IMR-90 (cell line): ENCODE data around the gene RPS8. TPM values are rescaled to one million over a fixed set of nuclear protein-coding genes. Genes with fewer than 3 reads are reported as not detected.

Experiments used
- ATAC-seq: fragments of 200-7000 bp; cut with Tn5 transposase; 2 replicates; pipeline ENCODE4 v1.9.1; 2020; ENCODE audit warnings: low read depth, mild to moderate bottlenecking, moderate library complexity
- BruUV-seq: library from RNA; stranded (reverse); fragments of 400-500 nt; replicated peaks from 2 replicates; lab custom pipeline; 2021; lab: Mats Ljungman, UMichigan
- CTCF ChIA-PET: fragments of 300-600 bp; formaldehyde crosslinking; extraction: SDS; loops from one replicate; lab custom pipeline; 2021; ENCODE audit warnings: antibody characterized with exemption; lab: Yijun Ruan, JAX
- POLR2A ChIA-PET: fragments of 300-600 bp; sonication (Branson Sonifier 250); formaldehyde crosslinking; loops from one replicate; lab custom pipeline; 2022; ENCODE audit warnings: antibody characterized with exemption; ENCODE audit not compliant: unreplicated experiment; lab: Charles Lee
- DNase-seq: peaks from one replicate; pipeline ENCODE4 v3.0.0; 2013
- H2AFZ ChIP-seq: replicated peaks from 2 replicates; pipeline ENCODE3; 2013; ENCODE audit warnings: low read length, mild to moderate bottlenecking; ENCODE audit not compliant: poor library complexity
- H2AK5ac ChIP-seq: 2 replicates; pipeline ENCODE4 v1.6.1; 2013; ENCODE audit warnings: low read depth, low read length, inconsistent platforms
- H2AK9ac ChIP-seq: replicated peaks from 2 replicates; pipeline ENCODE3; 2013; ENCODE audit warnings: mild to moderate bottlenecking, low read depth, low read length, moderate library complexity; ENCODE audit not compliant: poor library complexity
- H2BK120ac ChIP-seq: 2 replicates; pipeline ENCODE4 v1.6.1; 2013; ENCODE audit warnings: low read depth, low read length, inconsistent platforms
- H2BK15ac ChIP-seq: 3 replicates; pipeline ENCODE4 v1.6.1; 2013; ENCODE audit warnings: low read depth, low read length, inconsistent platforms
- H2BK20ac ChIP-seq: 2 replicates; pipeline ENCODE4 v1.6.1; 2013; ENCODE audit warnings: low read depth, mild to moderate bottlenecking, inconsistent platforms, low read length, moderate library complexity
- H2BK5ac ChIP-seq: 2 replicates; pipeline ENCODE4 v1.6.1; 2013; ENCODE audit warnings: mild to moderate bottlenecking, low read depth, low read length, inconsistent platforms; ENCODE audit not compliant: poor library complexity, severe bottlenecking
- H3K14ac ChIP-seq: replicated peaks from 2 replicates; pipeline ENCODE4 v1.6.1; 2013; ENCODE audit warnings: low read depth, low read length, inconsistent platforms
- H3K18ac ChIP-seq: 2 replicates; pipeline ENCODE4 v1.6.1; 2013; ENCODE audit warnings: low read depth, low read length, control low read depth
- H3K23ac ChIP-seq: 2 replicates; pipeline ENCODE4 v1.6.1; 2013; ENCODE audit warnings: low read depth, low read length, inconsistent platforms
- H3K27ac ChIP-seq: 2 replicates; pipeline ENCODE4 v1.5.1; 2013; ENCODE audit warnings: mild to moderate bottlenecking, control low read depth, low read length; ENCODE audit not compliant: insufficient read depth
- H3K27me3 ChIP-seq: 2 replicates; pipeline ENCODE4 v1.6.1; 2013; ENCODE audit warnings: low read length; ENCODE audit not compliant: control insufficient read depth, insufficient read depth
- H3K36me3 ChIP-seq: 2 replicates; pipeline ENCODE4 v1.6.1; 2013; ENCODE audit warnings: low read length, mixed read lengths; ENCODE audit not compliant: control insufficient read depth, insufficient read depth
- H3K4ac ChIP-seq: 2 replicates; pipeline ENCODE4 v1.6.1; 2013; ENCODE audit warnings: low read depth, low read length, inconsistent platforms
- H3K4me1 ChIP-seq: 2 replicates; pipeline ENCODE4 v1.6.1; 2013; ENCODE audit warnings: low read length, mixed read lengths; ENCODE audit not compliant: control insufficient read depth, insufficient read depth
- H3K4me2 ChIP-seq: 2 replicates; pipeline ENCODE4 v1.6.1; 2013; ENCODE audit warnings: low read depth, mild to moderate bottlenecking, control low read depth, low read length, moderate library complexity
- H3K4me3 ChIP-seq: 2 replicates; pipeline ENCODE4 v1.5.1; 2013; ENCODE audit warnings: low read depth, mild to moderate bottlenecking, control low read depth, low read length, moderate library complexity; ENCODE audit not compliant: insufficient read depth
- H3K56ac ChIP-seq: 2 replicates; pipeline ENCODE4 v1.6.1; 2013; ENCODE audit warnings: low read length, inconsistent platforms; ENCODE audit not compliant: insufficient read depth; ENCODE audit errors: extremely low read depth
- H3K79me1 ChIP-seq, 2 experiments: 2 replicates each; pipeline ENCODE4 v1.6.1; 2013; ENCODE audit warnings: low read length in 2 of 2, inconsistent platforms in 1 of 2, low read depth in 1 of 2
- H3K9ac ChIP-seq: 2 replicates; pipeline ENCODE4 v1.6.1; 2013; ENCODE audit warnings: low read depth, low read length, control low read depth
- H3K9me1 ChIP-seq: 2 replicates; pipeline ENCODE4 v1.6.1; 2013; ENCODE audit warnings: low read length, inconsistent platforms; ENCODE audit not compliant: insufficient read depth
- H3K9me3 ChIP-seq: 2 replicates; pipeline ENCODE4 v1.6.1; 2013; ENCODE audit warnings: low read length; ENCODE audit not compliant: control insufficient read depth, insufficient read depth
- H4K20me1 ChIP-seq: 2 replicates; pipeline ENCODE4 v1.6.1; 2013; ENCODE audit warnings: low read length, inconsistent platforms; ENCODE audit not compliant: insufficient read depth
- H4K5ac ChIP-seq: 2 replicates; pipeline ENCODE4 v1.6.1; 2013; ENCODE audit warnings: mild to moderate bottlenecking, low read depth, low read length, control low read depth
- H4K8ac ChIP-seq, 2 experiments: 2 replicates each; pipeline ENCODE4 v1.6.1; 2013; ENCODE audit warnings: low read depth in 2 of 2, low read length in 2 of 2, control low read depth in 1 of 2, inconsistent platforms in 1 of 2
- H4K91ac ChIP-seq: 2 replicates; pipeline ENCODE4 v1.6.1; 2013; ENCODE audit warnings: low read depth, low read length, inconsistent platforms; ENCODE audit not compliant: insufficient read depth
- BHLHE40 ChIP-seq: fragments of 150-350 bp; IDR thresholded peaks from 2 replicates; pipeline ENCODE4 v1.6.1; 2016; ENCODE audit warnings: mild to moderate bottlenecking, low read depth, low read length
- CEBPB ChIP-seq: IDR thresholded peaks from 2 replicates; pipeline ENCODE4 v1.6.1; 2012; ENCODE audit warnings: low read depth, low read length, improper control_type of control experiment
- CHD1 ChIP-seq: IDR thresholded peaks from 2 replicates; pipeline ENCODE4 v1.6.1; 2012; ENCODE audit warnings: low read depth, low read length, improper control_type of control experiment
- ELK1 ChIP-seq: fragments of 150-350 bp; IDR thresholded peaks from 2 replicates; pipeline ENCODE4 v1.6.1; 2016; ENCODE audit warnings: low read depth, mild to moderate bottlenecking, low read length, moderate library complexity, borderline replicate concordance
- FOS ChIP-seq: fragments of 150-350 bp; IDR thresholded peaks from 2 replicates; pipeline ENCODE4 v1.6.1; 2016; ENCODE audit warnings: low read depth, low read length
- MAFK ChIP-seq: IDR thresholded peaks from 2 replicates; pipeline ENCODE4 v1.6.1; 2012; ENCODE audit warnings: low read depth, low read length, improper control_type of control experiment
- MAZ ChIP-seq: IDR thresholded peaks from 2 replicates; pipeline ENCODE4 v1.6.1; 2012; ENCODE audit warnings: low read depth, mild to moderate bottlenecking, low read length, improper control_type of control experiment, moderate library complexity, borderline replicate concordance
- MXI1 ChIP-seq: IDR thresholded peaks from 2 replicates; pipeline ENCODE4 v1.6.1; 2012; ENCODE audit warnings: low read depth, mild to moderate bottlenecking, low read length, moderate library complexity, borderline replicate concordance
- NFE2L2 ChIP-seq: fragments of 150-350 bp; IDR thresholded peaks from 2 replicates; pipeline ENCODE4 v1.6.1; 2016; ENCODE audit warnings: low read depth, mild to moderate bottlenecking, low read length
- POLR2A ChIP-seq: IDR thresholded peaks from 2 replicates; pipeline ENCODE4 v1.6.1; 2012; ENCODE audit warnings: mild to moderate bottlenecking, low read depth, low read length
- RAD21 ChIP-seq: IDR thresholded peaks from 2 replicates; pipeline ENCODE4 v1.6.1; 2012; ENCODE audit warnings: low read length, improper control_type of control experiment
- RCOR1 ChIP-seq: IDR thresholded peaks from 2 replicates; pipeline ENCODE4 v1.6.1; 2012; ENCODE audit warnings: mild to moderate bottlenecking, low read length, improper control_type of control experiment; ENCODE audit not compliant: insufficient replicate concordance
- RFX5 ChIP-seq: IDR thresholded peaks from 2 replicates; pipeline ENCODE4 v1.8.0; 2012; ENCODE audit warnings: low read depth, mild to moderate bottlenecking, low read length, moderate library complexity
- SMC3 ChIP-seq: fragments of 150-350 bp; IDR thresholded peaks from 2 replicates; pipeline ENCODE4 v1.6.1; 2016; ENCODE audit warnings: low read depth, mild to moderate bottlenecking, antibody characterized with exemption, low read length, moderate library complexity
- USF2 ChIP-seq: fragments of 150-350 bp; IDR thresholded peaks from 2 replicates; pipeline ENCODE4 v1.6.1; 2017; ENCODE audit warnings: mild to moderate bottlenecking, antibody characterized with exemption, low read length, low read depth
- WGBS, 2 experiments: methylation state at CpG; one replicate each; pipeline versions ENCODE4 v1.1.5 to v1.1.7; 2013; ENCODE audit warnings: missing lambda C conversion rate in 2 of 2; ENCODE audit not compliant: insufficient read length in 1 of 2; ENCODE audit errors: extremely low coverage in 2 of 2; 5-methylcytosine and 5-hydroxymethylcytosine counted together
- dilution Hi-C: fragments of 300-500 bp; cut with HindIII; formaldehyde crosslinking; loops from one replicate; pipeline ENCODE4 v1.14.3; 2018; ENCODE audit warnings: low sequenced_read_pairs; ENCODE audit not compliant: unreplicated experiment
- in situ Hi-C: fragments of 300-500 bp; cut with MboI; formaldehyde crosslinking; loops from 3 replicates; pipeline ENCODE4 v1.14.3; 2019; ENCODE audit warnings: low sequenced_read_pairs, inconsistent platforms, mixed read lengths
- intact Hi-C: fragments of 100-400 bp; cut with micrococcal nuclease; formaldehyde crosslinking; loops from 2 replicates; pipeline ENCODE4 v1.10.0; 2022
- polyA plus RNA-seq, 3 experiments: library from polyadenylated mRNA; depleted of rRNA; stranded (reverse); fragments of >200 nt; gene quantifications; 2 replicates each; pipeline ENCODE4 v1.2.3, GENCODE V29; 2012; ENCODE audit warnings: low replicate concordance in 1 of 3
- total RNA-seq: library from RNA; depleted of rRNA; stranded (reverse); fragments of >200 nt; gene quantifications from 2 replicates; pipeline ENCODE4 v1.2.3, GENCODE V29; 2012
- TF ChIP-seq, protein P1 (sequence below): conservative IDR thresholded peaks from 2 replicates; pipeline ENCODE4 v1.5.1; 2012; ENCODE audit warnings: mild to moderate bottlenecking, low read depth, low read length, improper control_type of control experiment

Gene RPS8
- total and polyA plus RNA-seq, 2 of the 4 experiments (the other 2 are of a cell fraction), result 2,171 to 2,255 TPM

- dilution Hi-C loops (no loop called here), in situ Hi-C loops (no loop called here), intact Hi-C loops (no loop called here)
- Histone ChIP-seq H2BK120ac (no peak overlapping the region), H3K56ac (no peak overlapping the region), H4K5ac (no peak overlapping the region; the same call in 1 of the 2 replicates), H2BK5ac (no peak overlapping the region), H3K4me2 (no peak overlapping the region), H4K8ac (peak overlapping the region in 1 of 2 experiments; percentile 31; a peak in 2 of 4 replicates), H2BK15ac (no peak overlapping the region), H3K36me3 (peaks cover 3% of the 10 kb centered on the region; the same call in 1 of the 2 replicates), H3K4ac (peak overlapping the region; percentile 4; the same call in 1 of the 2 replicates), H3K79me1 (peaks cover 39 to 61% of the 10 kb centered on the region in 2 experiments), H3K27me3 (no peaks in the 10 kb centered on the region), H2AFZ (peak overlapping the region; percentile 71), H2AK5ac (no peak overlapping the region), H3K9me3 (no peaks in the 10 kb centered on the region), H2BK20ac (no peak overlapping the region), H3K18ac (no peak overlapping the region), H3K9ac (no peak overlapping the region), H3K27ac (no peak overlapping the region), H3K23ac (peak overlapping the region; percentile 94), H3K4me1 (peaks cover 4% of the 10 kb centered on the region), H4K91ac (no peak overlapping the region), H3K9me1 (peaks cover 5% of the 10 kb centered on the region), H3K4me3 (no peak overlapping the region), H2AK9ac (no peak overlapping the region), H4K20me1 (no peaks in the 10 kb centered on the region; the same call in 1 of the 2 replicates), H3K14ac (0 out of 2 replicates have a peak overlapping the region, but pooled peaks have one; percentile 14)
- no CpG with 5 or more reads among the region's 1 CpG for WGBS, 2 experiments
- TF ChIP-seq CEBPB (no peak), SMC3 (no peak), POLR2A (no peak), MAFK (no peak), FOS (no peak), USF2 (no peak), RAD21 (no peak), ELK1 (no peak), MXI1 (no peak), RCOR1 (no peak), RFX5 (no peak), NFE2L2 (no peak), BHLHE40 (no peak), MAZ (no peak), CHD1 (no peak)
- TF ChIP-seq, protein P1, sequence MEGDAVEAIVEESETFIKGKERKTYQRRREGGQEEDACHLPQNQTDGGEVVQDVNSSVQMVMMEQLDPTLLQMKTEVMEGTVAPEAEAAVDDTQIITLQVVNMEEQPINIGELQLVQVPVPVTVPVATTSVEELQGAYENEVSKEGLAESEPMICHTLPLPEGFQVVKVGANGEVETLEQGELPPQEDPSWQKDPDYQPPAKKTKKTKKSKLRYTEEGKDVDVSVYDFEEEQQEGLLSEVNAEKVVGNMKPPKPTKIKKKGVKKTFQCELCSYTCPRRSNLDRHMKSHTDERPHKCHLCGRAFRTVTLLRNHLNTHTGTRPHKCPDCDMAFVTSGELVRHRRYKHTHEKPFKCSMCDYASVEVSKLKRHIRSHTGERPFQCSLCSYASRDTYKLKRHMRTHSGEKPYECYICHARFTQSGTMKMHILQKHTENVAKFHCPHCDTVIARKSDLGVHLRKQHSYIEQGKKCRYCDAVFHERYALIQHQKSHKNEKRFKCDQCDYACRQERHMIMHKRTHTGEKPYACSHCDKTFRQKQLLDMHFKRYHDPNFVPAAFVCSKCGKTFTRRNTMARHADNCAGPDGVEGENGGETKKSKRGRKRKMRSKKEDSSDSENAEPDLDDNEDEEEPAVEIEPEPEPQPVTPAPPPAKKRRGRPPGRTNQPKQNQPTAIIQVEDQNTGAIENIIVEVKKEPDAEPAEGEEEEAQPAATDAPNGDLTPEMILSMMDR, result no peak
- POLR2A ChIA-PET, result interaction anchor here (0.6 kb wide), 1 partner anchor 76 kb away, joined by 3 read pairs; no protein-coding TSS in a partner anchor
- no TSS peak for BruUV-seq
- ATAC-seq (no peak), DNase-seq (no peak)
- CTCF ChIA-PET, result interaction anchor here (0.6 to 1.5 kb wide), 2 partner anchors 13 to 91 kb away, joined by 5 to 8 read pairs; partner anchors contain the start of gene RNU5D-1
Measured at GRCh38 chr1:44743211-44743610, 32.1 kb upstream of the RPS8 start.
